Right lobe of liver (tissue), 4 donors: ENCODE measurements around the gene TNIK.

Experiments
- CTCF ChIP-seq, 4 donors: fragments of 200-600 bp in 3 of 4; fragments of 450-650 bp in 1 of 4; IDR thresholded peaks; one replicate each; pipeline versions ENCODE4 v1.5.1 to v1.8.0; 2016 to 2022; ENCODE audit warnings: antibody characterized with exemption in 4 of 4, mild to moderate bottlenecking in 2 of 4
- POLR2A ChIP-seq: fragments of 450-650 bp; IDR thresholded peaks from one replicate; pipeline ENCODE4 v1.6.1; 2017; ENCODE audit warnings: antibody characterized with exemption, mild to moderate bottlenecking
- donor health status: DM: no; HTN: no; CAD: no.
- donor health status: DM: no; HTN: no; CAD: no.
- donor health status: DM: no; HTN: yes; CAD: no.

- TF ChIP-seq CTCF (IDR thresholded peaks at IDR 0.05) (no peak), POLR2A (no peak)
These were observed 178.8 kb downstream of the TNIK start for GRCh38 chr3:171281256-171281992.
